ENCODE results near the gene PHOX2B.
"Not testable (repeated sequence)": the region's sequence is repeated elsewhere in the genome, so short reads cannot be mapped to it uniquely, and the experiment has no call there.

The PHOX2B gene

DNA sequence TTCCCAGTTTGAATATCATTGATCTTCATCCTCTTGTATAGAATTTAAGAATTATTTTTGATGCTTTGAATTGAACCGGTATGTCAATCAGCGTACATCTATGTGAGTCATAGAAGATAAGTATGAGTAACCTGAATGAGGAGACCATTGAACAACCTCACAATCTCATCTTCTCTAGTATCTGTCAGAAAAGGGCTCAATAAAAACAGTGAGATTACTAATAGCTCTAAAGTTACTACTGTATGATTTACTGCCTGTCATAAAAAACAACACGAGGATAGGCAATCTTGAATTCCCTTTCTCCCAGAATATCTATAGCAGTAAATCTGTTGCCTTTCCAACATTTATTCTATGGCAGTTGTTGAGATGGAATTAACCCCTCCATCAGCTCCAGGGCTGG lies 36.1 kb downstream of the PHOX2B start:
- in situ Hi-C loops (cut with MboI; ENCODE audit: low sequenced_read_pairs), result no loop called here

DNA sequence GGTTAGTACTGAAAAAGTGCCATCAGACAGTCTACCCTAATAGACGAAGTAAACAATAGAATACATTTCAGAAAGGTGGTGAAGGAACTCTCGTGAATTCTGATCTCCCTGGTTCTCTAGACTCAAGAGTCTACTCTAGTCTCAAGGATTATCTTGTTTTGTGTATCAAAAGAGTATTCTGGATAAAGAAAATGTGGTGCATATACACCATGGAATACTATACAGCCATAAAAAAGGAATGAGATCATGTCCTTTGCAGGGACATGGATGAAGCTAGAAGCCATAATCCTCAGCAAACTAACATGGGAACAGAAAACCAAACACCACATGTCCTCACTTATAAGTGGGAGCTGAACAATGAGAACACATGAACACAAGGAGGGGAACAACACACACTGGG lies 36.9 kb downstream of the PHOX2B start:
- in situ Hi-C loops (cut with MboI; ENCODE audit: low sequenced_read_pairs), result not testable (repeated sequence)

DNA sequence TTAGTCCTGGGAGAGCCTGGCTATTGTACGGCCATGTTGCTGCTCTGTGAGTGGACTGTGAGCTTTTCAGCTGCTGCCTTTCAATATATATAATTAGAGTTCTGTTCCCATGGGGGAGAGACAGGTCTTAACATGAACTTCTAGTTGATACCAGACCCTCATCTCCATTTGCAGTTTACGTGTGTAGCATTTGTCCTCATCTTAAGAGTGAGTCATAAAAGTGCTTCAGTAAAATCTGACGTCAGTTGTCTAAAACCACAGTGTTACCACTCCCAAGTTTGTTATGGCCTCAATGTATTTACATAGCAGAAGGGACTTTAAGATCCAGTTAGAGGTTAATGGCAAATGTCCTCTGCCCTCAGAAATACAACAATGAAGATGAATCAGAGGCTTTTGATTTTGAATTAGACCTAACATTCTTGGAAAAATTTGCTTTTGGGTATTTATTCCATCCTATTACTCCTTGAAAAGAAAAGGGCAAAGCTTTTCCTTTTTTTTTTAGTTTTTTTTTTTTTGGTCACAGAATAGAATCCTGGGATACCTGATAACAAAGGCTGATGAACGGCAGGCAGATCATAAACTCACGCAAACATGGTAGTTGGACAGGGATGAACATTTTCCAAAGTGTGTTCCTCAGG lies 38.6 kb downstream of the PHOX2B start:
- in situ Hi-C loops (cut with MboI; ENCODE audit: low sequenced_read_pairs), result no loop called here

DNA sequence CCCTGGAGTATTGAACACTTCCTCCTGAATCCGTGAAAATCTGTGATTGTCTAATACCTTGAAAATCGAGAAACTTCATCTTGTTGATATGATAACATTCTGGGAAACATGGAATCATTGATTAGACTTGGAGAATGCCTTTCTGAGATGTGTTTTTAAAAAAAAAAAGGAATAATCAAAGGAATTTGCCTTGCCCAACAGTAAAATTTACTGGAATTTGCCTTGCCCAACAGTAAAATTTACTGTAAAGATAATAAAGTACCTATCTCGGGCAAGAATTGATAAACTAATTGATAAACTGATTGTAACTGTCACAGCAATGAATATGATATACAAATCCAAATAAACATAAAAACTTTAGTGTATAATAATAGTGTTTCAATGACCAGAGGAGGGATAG lies 44.7 kb downstream of the PHOX2B start:
- in situ Hi-C loops (cut with MboI; ENCODE audit: low sequenced_read_pairs), result no loop called here

DNA sequence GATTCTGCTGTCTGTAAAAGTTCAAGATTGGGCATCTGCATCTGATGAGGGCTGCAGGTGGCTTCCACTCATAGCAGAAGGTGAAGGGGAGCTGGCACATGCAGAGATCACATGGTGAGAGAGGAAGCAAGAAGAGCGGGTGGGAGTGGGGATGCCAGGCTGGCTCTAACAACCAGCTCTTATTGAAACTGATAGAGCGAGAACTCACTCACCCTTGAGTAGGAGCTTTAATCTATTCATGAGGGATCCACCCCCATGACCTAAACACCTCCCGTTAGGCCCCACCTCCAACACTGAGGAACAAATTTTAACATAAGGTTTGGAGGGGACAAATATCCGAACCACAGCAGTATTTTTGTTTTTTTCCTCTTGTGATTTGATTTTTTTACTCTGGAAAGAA lies 45.8 kb downstream of the PHOX2B start:
- in situ Hi-C loops (cut with MboI; ENCODE audit: low sequenced_read_pairs), result no loop called here

DNA sequence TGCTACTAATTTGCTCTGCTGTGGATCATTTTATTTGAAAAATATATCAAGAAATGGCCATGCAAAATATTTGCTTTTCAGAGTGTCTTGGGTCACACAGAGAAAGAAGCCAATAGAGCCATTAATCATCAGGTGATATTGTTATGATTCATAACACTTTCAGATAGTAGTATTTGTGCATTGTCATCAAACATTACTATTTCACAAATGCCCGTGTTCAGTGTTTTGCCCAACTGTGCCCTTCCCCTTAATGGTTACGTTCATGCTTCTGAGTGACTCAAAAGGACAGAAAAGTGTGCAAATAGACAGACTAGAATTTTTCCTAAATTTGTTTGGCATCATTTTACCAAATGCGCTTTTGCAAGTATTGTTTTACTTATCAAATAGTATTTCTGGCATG lies 46.5 kb downstream of the PHOX2B start:
- in situ Hi-C loops (cut with MboI; ENCODE audit: low sequenced_read_pairs), result no loop called here

DNA sequence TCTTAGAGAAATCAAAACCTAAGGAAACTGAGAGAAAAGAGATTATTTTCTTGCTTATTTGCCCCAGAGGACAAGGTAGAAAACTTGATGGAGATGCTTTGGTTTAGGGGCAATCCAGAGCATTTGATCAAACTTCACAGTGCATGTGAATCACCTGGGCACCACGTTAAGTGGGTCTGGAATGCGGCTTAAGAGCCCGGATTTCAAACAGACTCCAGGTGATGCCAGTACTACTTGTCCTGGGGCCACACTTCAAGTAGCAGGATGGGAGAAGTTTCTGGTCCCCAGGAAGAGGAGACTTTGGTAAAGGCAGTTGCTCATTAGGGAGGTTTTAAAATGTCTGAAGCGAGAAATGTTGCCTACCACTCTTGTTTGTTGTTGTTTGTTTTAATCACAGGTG lies 51.8 kb downstream of the PHOX2B start:
- in situ Hi-C loops (cut with MboI; ENCODE audit: low sequenced_read_pairs), result loop anchor here (10.0 kb wide), 1 partner anchor 188 kb away; no protein-coding TSS in a partner anchor

DNA sequence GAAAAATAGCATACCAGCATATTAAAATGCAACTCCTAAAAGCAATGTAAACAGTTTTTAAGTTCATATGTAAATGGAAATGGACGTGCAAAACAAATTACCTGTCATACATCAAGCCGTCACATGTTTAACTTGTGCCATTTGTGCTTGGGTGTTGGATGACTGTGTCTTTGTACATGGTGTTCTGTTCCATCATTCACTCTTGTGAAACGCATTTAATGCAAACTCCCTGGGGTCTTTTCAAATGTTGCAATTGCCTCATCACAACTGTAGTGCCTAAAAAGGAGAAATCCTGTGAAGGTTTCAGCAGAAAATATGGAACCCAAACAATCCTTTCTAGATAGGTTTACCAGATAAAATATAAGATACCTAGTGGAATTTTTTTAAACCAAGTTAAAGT lies 52.4 kb downstream of the PHOX2B start:
- in situ Hi-C loops (cut with MboI; ENCODE audit: low sequenced_read_pairs), result loop anchor here (10.0 kb wide), 1 partner anchor 189 kb away; no protein-coding TSS in a partner anchor
